ENCODE results near the gene MAML2.
"Not testable (repeated sequence)": the region's sequence is repeated elsewhere in the genome, so short reads cannot be mapped to it uniquely, and the experiment has no call there.

The MAML2 gene

GRCh38 chr11:96188243-96189006 lies 154.6 kb downstream of the MAML2 start:
- Mint-ChIP-seq H3K36me3 (ENCODE audit: insufficient read depth) (no peaks in the 10 kb centered on the region), H3K4me1 (ENCODE audit: low read depth in 2 of 2) (peaks cover 25 to 31% of the 10 kb centered on the region in 2 donors), H3K27me3 (no peaks in the 10 kb centered on the region), H3K9me3 (no peaks in the 10 kb centered on the region), H3K27ac (peak overlapping the region; percentile 1 to 9), H3K4me3 (peak overlapping the region; percentile 0 to 36)
- DNase-seq = no peak
- no peak for ATAC-seq (replicated peaks)

GRCh38 chr11:96187822-96188221 lies 155.2 kb downstream of the MAML2 start:
- peak overlapping the region in 1 of 2 donors; percentile 36 for H3K4me3 Mint-ChIP-seq
- H3K27ac Mint-ChIP-seq = no peak overlapping the region
- ATAC-seq (replicated peaks) = no peak
- H3K27me3 Mint-ChIP-seq = no peaks in the 10 kb centered on the region
- no peaks in the 10 kb centered on the region for H3K36me3 Mint-ChIP-seq (ENCODE audit: insufficient read depth)
- H3K4me1 Mint-ChIP-seq (ENCODE audit: low read depth in 2 of 2) = peaks cover 25 to 33% of the 10 kb centered on the region in 2 donors
- DNase-seq = no peak
- H3K9me3 Mint-ChIP-seq = no peaks in the 10 kb centered on the region

- Mint-ChIP-seq H3K27ac (peak overlapping the region in 1 of 2 donors; percentile 22), H3K4me1 (ENCODE audit: low read depth in 2 of 2) (peaks cover 22 to 33% of the 10 kb centered on the region in 2 donors)
Measured at GRCh38 chr11:96186806-96187205, 156.2 kb downstream of the MAML2 start.

GRCh38 chr11:96185220-96185768 lies 157.7 kb downstream of the MAML2 start:
- Mint-ChIP-seq H3K4me3 (no peak overlapping the region), H3K4me1 (ENCODE audit: low read depth in 2 of 2) (peaks cover 18 to 26% of the 10 kb centered on the region in 2 donors), H3K9me3 (no peaks in the 10 kb centered on the region), H3K36me3 (ENCODE audit: insufficient read depth) (no peaks in the 10 kb centered on the region), H3K27me3 (no peaks in the 10 kb centered on the region), H3K27ac (no peak overlapping the region)
- ATAC-seq (replicated peaks) = no peak
- no peak for DNase-seq

More at GRCh38 chr11:96186806-96187205, 156.2 kb downstream of the MAML2 start:
- Mint-ChIP-seq H3K27me3 (no peaks in the 10 kb centered on the region), H3K4me3 (no peak overlapping the region), H3K9me3 (no peaks in the 10 kb centered on the region), H3K36me3 (ENCODE audit: insufficient read depth) (no peaks in the 10 kb centered on the region)
- ATAC-seq (replicated peaks) (no peak), DNase-seq (no peak)

- not testable (repeated sequence) for DNase-seq, H3K27ac Mint-ChIP-seq
Measured at GRCh38 chr11:96180937-96181336, 162.1 kb downstream of the MAML2 start.

GRCh38 chr11:96180341-96180740 lies 162.7 kb downstream of the MAML2 start:
- Mint-ChIP-seq H3K4me1 (ENCODE audit: low read depth in 2 of 2) (peaks cover 5 to 14% of the 10 kb centered on the region in 2 donors), H3K9me3 (no peaks in the 10 kb centered on the region), H3K27me3 (no peaks in the 10 kb centered on the region), H3K4me3 (no peak overlapping the region), H3K27ac (no peak overlapping the region), H3K36me3 (ENCODE audit: insufficient read depth) (no peaks in the 10 kb centered on the region)
- DNase-seq = no peak
- no peak for ATAC-seq (replicated peaks)

More at GRCh38 chr11:96180937-96181336, 162.1 kb downstream of the MAML2 start:
- not testable (repeated sequence) for H3K27me3 Mint-ChIP-seq; ATAC-seq (replicated peaks); H3K4me3 Mint-ChIP-seq; H3K9me3 Mint-ChIP-seq; H3K36me3 Mint-ChIP-seq (ENCODE audit: insufficient read depth)
- peaks cover 5 to 14% of the 10 kb centered on the region in 2 donors for H3K4me1 Mint-ChIP-seq (ENCODE audit: low read depth in 2 of 2)

GRCh38 chr11:96179905-96180304 lies 163.1 kb downstream of the MAML2 start:
- H3K4me1 Mint-ChIP-seq (ENCODE audit: low read depth in 2 of 2) = peaks cover 5 to 14% of the 10 kb centered on the region in 2 donors

GRCh38 chr11:96178887-96179279 lies 164.1 kb downstream of the MAML2 start:
- no peak for ATAC-seq (replicated peaks)
- no peaks in the 10 kb centered on the region for H3K36me3 Mint-ChIP-seq (ENCODE audit: insufficient read depth)
- H3K4me3 Mint-ChIP-seq = no peak overlapping the region
- peaks cover 6 to 18% of the 10 kb centered on the region in 2 donors for H3K4me1 Mint-ChIP-seq (ENCODE audit: low read depth in 2 of 2)
- H3K27ac Mint-ChIP-seq = no peak overlapping the region
- DNase-seq = no peak
- H3K27me3 Mint-ChIP-seq = no peaks in the 10 kb centered on the region
- no peaks in the 10 kb centered on the region for H3K9me3 Mint-ChIP-seq

More at GRCh38 chr11:96179905-96180304, 163.1 kb downstream of the MAML2 start:
- no peak for ATAC-seq (replicated peaks)
- no peak overlapping the region for H3K27ac Mint-ChIP-seq
- H3K36me3 Mint-ChIP-seq (ENCODE audit: insufficient read depth) = no peaks in the 10 kb centered on the region
- H3K27me3 Mint-ChIP-seq = no peaks in the 10 kb centered on the region
- H3K4me3 Mint-ChIP-seq = peak overlapping the region in 1 of 2 donors; percentile 3
- no peaks in the 10 kb centered on the region for H3K9me3 Mint-ChIP-seq
- no peak for DNase-seq

GRCh38 chr11:96178049-96178886 lies 164.7 kb downstream of the MAML2 start:
- peak overlapping the region in 1 of 2 donors; percentile 56 for H3K27ac Mint-ChIP-seq
- DNase-seq (no peak), ATAC-seq (replicated peaks) (no peak)
- peaks cover 13 to 18% of the 10 kb centered on the region in 2 donors for H3K4me1 Mint-ChIP-seq (ENCODE audit: low read depth in 2 of 2)
- H3K4me3 Mint-ChIP-seq = no peak overlapping the region
- H3K27me3 Mint-ChIP-seq = no peaks in the 10 kb centered on the region
- H3K36me3 Mint-ChIP-seq (ENCODE audit: insufficient read depth) = no peaks in the 10 kb centered on the region
- H3K9me3 Mint-ChIP-seq = no peaks in the 10 kb centered on the region

GRCh38 chr11:96177146-96177545 lies 165.8 kb downstream of the MAML2 start:
- peaks cover 18 to 24% of the 10 kb centered on the region in 2 donors for H3K4me1 Mint-ChIP-seq (ENCODE audit: low read depth in 2 of 2)
- H3K27me3 Mint-ChIP-seq = no peaks in the 10 kb centered on the region
- H3K27ac Mint-ChIP-seq = peak overlapping the region in 1 of 2 donors; percentile 59
- DNase-seq (no peak), ATAC-seq (replicated peaks) (no peak)
- H3K4me3 Mint-ChIP-seq = no peak overlapping the region
- H3K9me3 Mint-ChIP-seq = no peaks in the 10 kb centered on the region
- no peaks in the 10 kb centered on the region for H3K36me3 Mint-ChIP-seq (ENCODE audit: insufficient read depth)

- Mint-ChIP-seq H3K27me3 (no peaks in the 10 kb centered on the region), H3K36me3 (ENCODE audit: insufficient read depth) (no peaks in the 10 kb centered on the region), H3K4me1 (ENCODE audit: low read depth in 2 of 2) (peaks cover 17 to 29% of the 10 kb centered on the region in 2 donors), H3K9me3 (no peaks in the 10 kb centered on the region), H3K27ac (no peak overlapping the region), H3K4me3 (no peak overlapping the region)
- no peak for ATAC-seq (replicated peaks)
- no peak for DNase-seq
Measured at GRCh38 chr11:96173906-96174305, 169.1 kb downstream of the MAML2 start.

GRCh38 chr11:96173422-96173821 lies 169.6 kb downstream of the MAML2 start:
- DNase-seq = no peak
- no peak overlapping the region for H3K4me3 Mint-ChIP-seq

GRCh38 chr11:96172604-96173003 lies 170.4 kb downstream of the MAML2 start:
- DNase-seq = no peak
- Mint-ChIP-seq H3K27me3 (no peaks in the 10 kb centered on the region), H3K9me3 (no peaks in the 10 kb centered on the region), H3K4me1 (ENCODE audit: low read depth in 2 of 2) (peaks cover 17 to 30% of the 10 kb centered on the region in 2 donors), H3K27ac (no peak overlapping the region), H3K4me3 (no peak overlapping the region), H3K36me3 (ENCODE audit: insufficient read depth) (no peaks in the 10 kb centered on the region)
- no peak for ATAC-seq (replicated peaks)

More at GRCh38 chr11:96173422-96173821, 169.6 kb downstream of the MAML2 start:
- Mint-ChIP-seq H3K27ac (no peak overlapping the region), H3K27me3 (no peaks in the 10 kb centered on the region), H3K9me3 (no peaks in the 10 kb centered on the region), H3K4me1 (ENCODE audit: low read depth in 2 of 2) (peaks cover 17 to 29% of the 10 kb centered on the region in 2 donors), H3K36me3 (ENCODE audit: insufficient read depth) (no peaks in the 10 kb centered on the region)
- ATAC-seq (replicated peaks) = no peak

All from effector memory CD8-positive, alpha-beta T cell (primary cell).